CD4-positive, alpha-beta memory T cell (primary cell): ENCODE data around the gene DNM2. TPM values are rescaled to one million over a fixed set of nuclear protein-coding genes. Genes with fewer than 3 reads are reported as not detected.

Source experiments
- CTCF ChIA-PET: fragments of 350-600 bp; sonication (Branson Sonifier 250); formaldehyde crosslinking; loops from one replicate; lab custom pipeline; 2021; ENCODE audit warnings: inconsistent platforms; ENCODE audit not compliant: partially characterized antibody; lab: Charles Lee
- POLR2A ChIA-PET: fragments of 350-600 bp; sonication (Branson Sonifier 250); formaldehyde crosslinking; loops from one replicate; lab custom pipeline; 2021; ENCODE audit not compliant: partially characterized antibody; lab: Charles Lee
- DNase-seq, 5 donors: peaks; one replicate each; pipeline versions ENCODE4 v3.0.0 to v3.0.0-alpha.2; 2020 to 2022; ENCODE audit warnings: mixed read lengths in 1 of 5
- H3K27ac ChIP-seq: one replicate; pipeline ENCODE4 v1.7.0; 2013; ENCODE audit warnings: low read depth, low read length
- H3K27me3 ChIP-seq: 2 replicates; pipeline ENCODE4 v1.7.0; 2013; ENCODE audit warnings: mild to moderate bottlenecking, low read length, moderate library complexity; ENCODE audit not compliant: insufficient read depth
- H3K36me3 ChIP-seq: 2 replicates; pipeline ENCODE4 v1.7.0; 2013; ENCODE audit warnings: mild to moderate bottlenecking, low read length, moderate library complexity; ENCODE audit not compliant: insufficient read depth
- H3K4me1 ChIP-seq: 2 replicates; pipeline ENCODE4 v1.7.0; 2013; ENCODE audit warnings: mild to moderate bottlenecking, low read length, moderate library complexity; ENCODE audit not compliant: insufficient read depth
- H3K4me3 ChIP-seq, 2 donors: one replicate each; pipeline ENCODE4 v1.7.0; 2013; ENCODE audit warnings: low read length in 2 of 2, mild to moderate bottlenecking in 1 of 2
- H3K9me3 ChIP-seq, 2 donors: one replicate each; pipeline ENCODE4 v1.7.0; 2013; ENCODE audit warnings: low read length in 2 of 2, control low read depth in 1 of 2; ENCODE audit not compliant: control insufficient read depth in 1 of 2
- H3K27ac Mint-ChIP-seq, 7 donors: one replicate each; pipeline ENCODE4 v1.8.0; 2020 to 2021; ENCODE audit warnings: mixed read lengths in 7 of 7, mild to moderate bottlenecking in 6 of 7, inconsistent platforms in 3 of 7, moderate library complexity in 3 of 7
- H3K27me3 Mint-ChIP-seq, 2 donors: one replicate each; pipeline ENCODE4 v1.8.0; 2020 to 2021; ENCODE audit warnings: mixed read lengths in 2 of 2
- H3K36me3 Mint-ChIP-seq, 2 donors: one replicate each; pipeline ENCODE4 v1.8.0; 2020 to 2021; ENCODE audit warnings: mixed read lengths in 2 of 2, inconsistent platforms in 1 of 2, mild to moderate bottlenecking in 1 of 2
- H3K4me1 Mint-ChIP-seq, 4 donors: one replicate each; pipeline ENCODE4 v1.8.0; 2020 to 2021; ENCODE audit warnings: mixed read lengths in 4 of 4, mild to moderate bottlenecking in 1 of 4
- H3K4me3 Mint-ChIP-seq, 8 donors: one replicate each; pipeline ENCODE4 v1.8.0; 2020 to 2021; ENCODE audit warnings: mixed read lengths in 8 of 8, mild to moderate bottlenecking in 7 of 8, moderate library complexity in 6 of 8, inconsistent platforms in 3 of 8
- H3K9me3 Mint-ChIP-seq, 8 donors: one replicate each; pipeline ENCODE4 v1.8.0; 2020 to 2021; ENCODE audit warnings: mixed read lengths in 8 of 8, mild to moderate bottlenecking in 5 of 8, inconsistent platforms in 3 of 8, moderate library complexity in 1 of 8
- intact Hi-C: fragments of 100-400 bp; cut with micrococcal nuclease; formaldehyde crosslinking; loops from one replicate; pipeline ENCODE4 v1.15.1; 2023
- polyA plus RNA-seq, 2 donors: library from polyadenylated mRNA; unstranded; fragments of 300-500 nt; fragmentation: Illumina TruSeq; gene quantifications; one replicate each; pipeline ENCODE4 v1.2.3, GENCODE V29; 2021
- total RNA-seq, 2 experiments: library from RNA; stranded (reverse); gene quantifications; one replicate each; pipeline ENCODE4 v1.2.3, GENCODE V29; 2021

DNM2 gene
- total and polyA plus RNA-seq, 4 experiments from 2014 or later: 46.3 to 272 (median 174) TPM

DNA sequence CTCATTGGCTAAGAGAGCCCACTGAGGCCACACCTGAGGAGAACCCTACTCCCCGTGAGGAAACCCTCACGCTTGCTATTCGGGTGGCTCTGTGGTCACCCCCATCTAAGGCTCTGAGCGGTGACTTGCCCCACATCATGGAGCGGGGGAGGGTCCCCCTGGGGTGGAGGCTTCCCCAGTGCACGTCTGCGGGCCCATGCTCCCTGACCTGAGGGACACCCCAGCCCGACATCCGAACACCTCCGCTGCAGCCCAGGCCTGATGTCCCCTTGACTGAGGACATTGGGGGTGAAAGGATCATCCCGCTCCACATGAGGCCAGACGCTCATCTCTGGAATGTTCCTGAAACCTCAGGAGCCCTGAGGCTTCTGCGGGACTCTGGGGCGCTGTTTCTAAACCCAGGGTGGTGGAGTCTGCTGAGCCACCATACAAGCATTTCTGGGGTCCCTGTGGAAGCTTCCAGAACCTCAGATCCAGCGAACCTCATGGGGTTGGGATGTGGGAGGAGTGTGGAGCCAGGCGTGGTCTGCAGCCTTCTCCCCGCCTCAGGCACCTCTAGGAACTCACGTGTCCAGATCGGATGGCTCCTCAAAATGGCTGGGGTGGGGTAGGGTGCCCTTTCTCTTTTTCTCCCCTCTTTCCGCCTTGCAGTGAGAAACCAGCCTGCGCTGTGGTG lies 98.2 kb downstream of the DNM2 start:
- POLR2A ChIA-PET: no interaction called here
- peaks cover 22 to 36% of the 10 kb centered on the region in 2 donors for H3K36me3 Mint-ChIP-seq

DNA sequence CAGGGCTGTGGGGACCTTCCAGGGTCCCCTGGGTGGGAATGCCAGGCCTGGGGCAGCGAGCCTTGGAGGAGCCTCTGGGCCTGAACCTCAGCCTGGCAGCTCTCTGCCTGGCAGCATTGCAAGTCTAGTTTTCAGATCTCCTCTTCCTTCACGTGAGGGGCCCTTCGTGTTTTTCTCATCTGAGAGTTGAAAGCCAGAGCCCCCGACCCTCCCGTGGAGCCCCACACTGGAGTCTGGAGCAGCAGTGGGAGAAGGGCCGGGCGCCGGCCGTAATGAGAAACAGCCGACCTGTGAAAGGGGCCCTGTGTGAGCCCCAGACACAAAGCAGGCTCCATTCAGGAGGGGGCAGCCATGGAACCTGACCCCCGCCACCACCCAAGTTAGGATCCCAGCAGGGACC lies 98.8 kb downstream of the DNM2 start:
- H3K36me3 ChIP-seq: peaks cover 28% of the 10 kb centered on the region
- ChIA-PET CTCF (no interaction called here), POLR2A (no interaction called here)
- Mint-ChIP-seq H3K27me3 (no peaks in the 10 kb centered on the region), H3K36me3 (peaks cover 24 to 37% of the 10 kb centered on the region in 2 donors), H3K9me3 (no peaks in the 10 kb centered on the region), H3K27ac (peak overlapping the region in 2 of 7 donors; percentile 47 to 66), H3K4me3 (no peak overlapping the region), H3K4me1 (peaks cover 3 to 9% (median 7%) of the 10 kb centered on the region in 4 donors)
- H3K27ac ChIP-seq: no peak overlapping the region
- H3K4me3 ChIP-seq: no peak overlapping the region
- no peaks in the 10 kb centered on the region for H3K4me1 ChIP-seq
- no peak for DNase-seq
- intact Hi-C loops: no loop called here
- H3K27me3 ChIP-seq: no peaks in the 10 kb centered on the region
- H3K9me3 ChIP-seq: no peaks in the 10 kb centered on the region

More for the DNA sequence above, 98.2 kb downstream of the DNM2 start:
- H3K36me3 ChIP-seq: peaks cover 25% of the 10 kb centered on the region
- H3K9me3 Mint-ChIP-seq: no peaks in the 10 kb centered on the region
- DNase-seq: no peak
- H3K9me3 ChIP-seq: no peaks in the 10 kb centered on the region
- H3K27me3 ChIP-seq: no peaks in the 10 kb centered on the region
- no peaks in the 10 kb centered on the region for H3K4me1 ChIP-seq
- peaks cover 3 to 9% (median 7%) of the 10 kb centered on the region in 4 donors for H3K4me1 Mint-ChIP-seq
- H3K4me3 Mint-ChIP-seq: no peak overlapping the region
- no peaks in the 10 kb centered on the region for H3K27me3 Mint-ChIP-seq
- intact Hi-C loops: no loop called here
- no peak overlapping the region for H3K4me3 ChIP-seq
- no peak overlapping the region for H3K27ac ChIP-seq
- CTCF ChIA-PET: no interaction called here
- peak overlapping the region in 2 of 7 donors; percentile 47 to 66 for H3K27ac Mint-ChIP-seq

DNA sequence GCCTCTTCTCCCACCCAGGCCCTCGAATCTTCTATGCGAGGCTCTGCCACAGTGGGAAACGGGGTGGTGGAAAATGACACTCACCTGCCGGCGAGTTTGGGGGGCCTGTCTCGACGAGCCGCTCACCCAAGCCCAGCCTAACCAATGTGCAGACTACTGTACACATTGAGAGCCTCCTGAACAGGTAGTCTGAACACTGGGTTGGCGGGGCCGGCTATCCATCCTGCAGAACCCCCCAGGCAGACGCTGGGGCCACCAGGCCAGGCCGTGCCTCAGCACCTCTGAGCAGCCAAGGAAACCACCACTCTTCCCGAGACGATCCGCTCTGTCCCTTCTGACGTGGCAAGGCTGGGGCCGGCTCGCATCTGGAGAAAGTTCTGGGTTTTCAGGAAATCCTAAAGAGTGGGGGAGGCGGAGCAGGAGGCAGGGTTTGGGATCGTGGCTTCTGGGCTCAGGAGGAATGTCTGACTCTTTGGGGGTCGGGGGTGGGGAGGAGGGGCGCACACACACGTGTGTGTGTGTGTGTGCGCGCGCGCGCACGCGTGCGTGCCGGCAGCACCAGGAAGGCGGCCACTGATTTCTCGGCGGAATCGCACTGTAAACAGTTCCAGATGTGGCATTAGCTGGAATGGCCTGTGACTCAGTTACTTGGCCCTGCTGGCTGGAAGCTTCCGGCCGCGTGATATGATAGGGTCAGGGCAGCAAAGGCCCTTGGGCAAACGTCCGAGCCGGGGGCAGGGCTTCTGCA lies 99.6 kb downstream of the DNM2 start:
- Mint-ChIP-seq H3K4me3 (no peak overlapping the region), H3K27me3 (no peaks in the 10 kb centered on the region), H3K4me1 (peaks cover 3 to 9% (median 7%) of the 10 kb centered on the region in 4 donors), H3K27ac (no peak overlapping the region), H3K36me3 (peaks cover 24 to 37% of the 10 kb centered on the region in 2 donors), H3K9me3 (no peaks in the 10 kb centered on the region)
- no peak for DNase-seq
- Histone ChIP-seq H3K36me3 (peaks cover 31% of the 10 kb centered on the region), H3K27ac (no peak overlapping the region), H3K4me3 (no peak overlapping the region), H3K4me1 (no peaks in the 10 kb centered on the region), H3K9me3 (no peaks in the 10 kb centered on the region), H3K27me3 (no peaks in the 10 kb centered on the region)
- POLR2A ChIA-PET: no interaction called here
- CTCF ChIA-PET: interaction anchor here (1.4 kb wide), 1 partner anchor 100 kb away, joined by 4 read pairs; the partner anchor contains the start of gene DNM2
- intact Hi-C loops: no loop called here

DNA sequence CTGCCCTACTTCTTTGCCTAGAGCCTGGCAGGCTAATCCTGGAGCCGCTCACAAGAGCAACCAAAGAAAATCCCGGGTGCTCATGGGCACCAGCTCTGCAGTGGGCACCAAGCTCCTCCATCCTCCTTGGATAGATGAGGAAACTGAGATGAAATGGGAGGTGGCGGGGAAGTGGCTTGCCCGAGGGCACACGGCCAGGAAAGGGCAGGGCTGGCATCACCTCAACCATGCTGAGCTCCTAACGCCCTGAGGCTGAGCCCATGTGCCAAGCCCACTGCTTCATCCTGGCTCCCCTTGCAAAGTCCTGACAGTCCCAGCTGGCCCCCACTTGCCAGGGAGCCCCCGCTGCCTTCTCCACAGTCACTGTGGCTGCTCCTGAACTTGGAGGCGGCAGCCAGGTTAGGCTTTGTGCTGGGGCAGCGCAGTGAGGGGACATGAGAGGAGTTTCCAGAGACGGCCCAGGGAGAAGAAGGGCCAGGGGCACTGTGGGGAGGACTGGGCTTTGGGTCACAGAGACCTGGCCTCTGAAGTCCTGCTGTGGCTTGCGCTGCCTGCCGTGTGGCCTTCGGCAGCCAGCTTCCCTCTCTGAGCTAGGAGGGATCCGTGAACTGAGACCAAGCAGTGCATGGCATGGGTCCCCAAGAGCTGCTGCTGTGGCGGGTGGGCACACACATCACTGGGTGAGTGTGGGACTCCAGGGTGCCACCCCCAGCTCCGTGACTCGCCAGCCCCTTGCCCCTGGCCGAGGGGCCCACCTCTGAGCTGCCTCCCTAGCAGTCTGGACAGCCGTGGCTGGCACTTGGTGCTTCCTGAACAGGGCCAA lies 100.6 kb downstream of the DNM2 start:
- H3K9me3 Mint-ChIP-seq: no peaks in the 10 kb centered on the region
- CTCF ChIA-PET: interaction anchor here (0.8 to 1.4 kb wide), 2 partner anchors 101 to 116 kb away, joined by 3 to 4 read pairs; partner anchors contain the start of gene DNM2
- no peak for DNase-seq
- peak overlapping the region in 1 of 7 donors; percentile 35 for H3K27ac Mint-ChIP-seq
- peaks cover 30% of the 10 kb centered on the region for H3K36me3 ChIP-seq
- H3K9me3 ChIP-seq: no peaks in the 10 kb centered on the region
- intact Hi-C loops: no loop called here
- no peak overlapping the region for H3K4me3 Mint-ChIP-seq
- H3K36me3 Mint-ChIP-seq: peaks cover 24 to 34% of the 10 kb centered on the region in 2 donors
- no peak overlapping the region for H3K4me3 ChIP-seq
- H3K27ac ChIP-seq: no peak overlapping the region
- H3K4me1 Mint-ChIP-seq: peaks cover 0 to 5% (median 3%) of the 10 kb centered on the region in 4 donors
- H3K27me3 ChIP-seq: no peaks in the 10 kb centered on the region
- H3K4me1 ChIP-seq: no peaks in the 10 kb centered on the region
- POLR2A ChIA-PET: no interaction called here
- H3K27me3 Mint-ChIP-seq: no peaks in the 10 kb centered on the region

DNA sequence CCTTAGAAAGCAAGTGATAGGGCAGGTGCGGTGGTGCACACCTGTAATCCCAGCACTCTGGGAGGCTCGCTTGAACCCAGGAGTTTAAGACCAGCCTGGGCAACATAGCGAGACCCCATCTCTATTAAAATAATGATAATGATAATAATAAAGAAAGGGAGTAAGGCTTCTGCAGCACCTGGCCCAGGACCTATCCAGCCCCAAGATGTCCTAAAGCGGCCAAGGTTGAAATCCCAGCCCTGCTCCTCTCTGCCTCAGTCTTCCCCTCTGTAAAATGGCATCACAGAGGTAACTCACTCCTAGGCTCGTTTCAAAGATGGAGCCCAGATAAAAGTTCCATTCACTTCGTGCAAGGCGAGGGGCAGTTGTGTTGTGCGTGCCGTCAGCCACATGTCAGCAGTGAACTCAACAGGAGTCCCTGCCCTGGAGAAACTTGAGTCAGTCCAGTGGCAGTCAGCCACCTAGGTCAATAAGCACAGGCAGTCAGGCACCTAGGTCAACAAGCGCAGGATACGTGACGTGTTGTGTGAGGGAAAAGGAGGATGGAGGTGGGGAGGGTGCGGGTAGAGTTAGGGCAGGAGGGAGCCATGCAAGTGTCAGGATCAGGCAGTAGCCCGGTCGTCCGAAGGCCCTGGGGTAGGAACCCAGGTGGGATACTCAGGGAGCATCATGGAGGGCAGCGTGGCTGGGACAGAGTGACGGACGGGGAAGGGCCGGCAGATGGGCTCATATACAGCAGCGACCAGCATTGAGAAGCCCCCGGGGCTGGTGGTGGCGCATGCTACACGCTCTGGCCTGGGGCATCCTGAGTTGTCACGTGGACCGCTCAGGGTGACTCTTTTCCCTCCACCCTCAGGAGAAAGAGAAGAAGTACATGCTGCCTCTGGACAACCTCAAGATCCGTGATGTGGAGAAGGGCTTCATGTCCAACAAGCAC lies 101.5 kb downstream of the DNM2 start:
- H3K4me3 ChIP-seq: no peak overlapping the region
- no peaks in the 10 kb centered on the region for H3K9me3 Mint-ChIP-seq
- H3K36me3 Mint-ChIP-seq: peaks cover 30 to 41% of the 10 kb centered on the region in 2 donors
- no peaks in the 10 kb centered on the region for H3K27me3 Mint-ChIP-seq
- peaks cover 0 to 5% (median 3%) of the 10 kb centered on the region in 4 donors for H3K4me1 Mint-ChIP-seq
- ChIA-PET CTCF (interaction anchor here (0.8 kb wide), 1 partner anchor 117 kb away, joined by 3 read pairs; no protein-coding TSS in a partner anchor), POLR2A (no interaction called here)
- H3K4me3 Mint-ChIP-seq: no peak overlapping the region
- no peaks in the 10 kb centered on the region for H3K27me3 ChIP-seq
- peak overlapping the region in 5 of 7 donors; percentile 27 to 97 (median 48) for H3K27ac Mint-ChIP-seq
- no peaks in the 10 kb centered on the region for H3K9me3 ChIP-seq
- intact Hi-C loops: no loop called here
- DNase-seq: no peak
- H3K27ac ChIP-seq: no peak overlapping the region
- peaks cover 39% of the 10 kb centered on the region for H3K36me3 ChIP-seq
- H3K4me1 ChIP-seq: no peaks in the 10 kb centered on the region

DNA sequence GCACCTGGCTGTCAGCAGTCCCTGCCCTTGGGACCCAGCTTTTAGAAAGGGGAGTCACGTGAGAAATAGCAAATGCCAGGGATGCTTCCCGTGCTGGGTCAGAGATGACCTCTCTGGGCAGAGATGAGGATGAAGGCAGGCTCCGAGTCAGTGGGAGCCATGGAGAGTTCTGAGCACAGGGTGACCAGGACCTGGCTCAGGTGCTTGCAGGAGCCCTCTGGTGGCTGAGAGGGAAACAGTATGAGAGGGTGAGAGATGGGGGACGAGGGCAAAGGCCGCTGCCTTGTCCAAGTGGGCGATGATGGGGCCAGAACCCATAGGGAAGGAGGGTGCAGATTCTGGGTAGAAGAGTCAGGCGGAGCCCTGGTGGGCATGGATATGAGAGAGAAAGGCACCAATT lies 102.3 kb downstream of the DNM2 start:
- H3K36me3 ChIP-seq: peaks cover 47% of the 10 kb centered on the region
- no peak overlapping the region for H3K27ac ChIP-seq
- no peak for DNase-seq
- H3K27me3 ChIP-seq: no peaks in the 10 kb centered on the region
- intact Hi-C loops: no loop called here
- Mint-ChIP-seq H3K4me1 (peaks cover 0 to 3% (median 3%) of the 10 kb centered on the region in 4 donors), H3K4me3 (no peak overlapping the region), H3K36me3 (peaks cover 29 to 45% of the 10 kb centered on the region in 2 donors), H3K27ac (peak overlapping the region; percentile 29 to 97 (median 78)), H3K27me3 (no peaks in the 10 kb centered on the region), H3K9me3 (no peaks in the 10 kb centered on the region)
- no peaks in the 10 kb centered on the region for H3K4me1 ChIP-seq
- no peaks in the 10 kb centered on the region for H3K9me3 ChIP-seq
- H3K4me3 ChIP-seq: no peak overlapping the region
- ChIA-PET CTCF (interaction anchor here (1.1 to 4.5 kb wide), 4 partner anchors 16 to 103 kb away, joined by 5 to 29 read pairs (median 8); partner anchors contain the start of genes DNM2 and TMED1), POLR2A (interaction anchor here (1.5 kb wide), 1 partner anchor 16 kb away, joined by 6 read pairs; the partner anchor contains the start of gene TMED1)
